HuH-7 (cell line): Measurements from ENCODE around the gene C19orf44.
"Not testable (repeated sequence)": the region's sequence is repeated elsewhere in the genome, so short reads cannot be mapped to it uniquely, and the experiment has no call there.

Source experiments
- DNase-seq: peaks from one replicate; pipeline ENCODE4 v3.0.0; 2011; ENCODE audit warnings: low spot score

Gene C19orf44

DNA sequence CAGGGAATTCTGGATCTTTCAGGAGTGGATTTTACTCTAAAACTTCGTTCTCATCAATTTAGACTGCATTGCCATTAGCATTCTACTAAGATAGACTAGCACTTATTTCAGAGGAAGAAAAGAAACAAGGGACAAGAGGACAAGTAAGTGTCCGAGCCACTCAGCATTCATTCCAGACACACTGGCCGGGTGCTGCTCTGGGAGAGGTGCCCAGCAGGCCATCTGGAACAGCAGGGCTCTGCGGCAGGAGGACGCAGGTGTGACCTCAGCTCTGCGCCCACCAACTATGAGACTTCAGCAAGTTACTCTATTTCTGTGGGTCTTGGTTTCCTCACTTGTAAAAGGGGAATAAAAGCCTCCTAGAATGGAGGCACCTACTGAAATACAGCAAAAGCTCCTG is 28.6 kb upstream of the C19orf44 start:
- DNase-seq, result no peak

DNA sequence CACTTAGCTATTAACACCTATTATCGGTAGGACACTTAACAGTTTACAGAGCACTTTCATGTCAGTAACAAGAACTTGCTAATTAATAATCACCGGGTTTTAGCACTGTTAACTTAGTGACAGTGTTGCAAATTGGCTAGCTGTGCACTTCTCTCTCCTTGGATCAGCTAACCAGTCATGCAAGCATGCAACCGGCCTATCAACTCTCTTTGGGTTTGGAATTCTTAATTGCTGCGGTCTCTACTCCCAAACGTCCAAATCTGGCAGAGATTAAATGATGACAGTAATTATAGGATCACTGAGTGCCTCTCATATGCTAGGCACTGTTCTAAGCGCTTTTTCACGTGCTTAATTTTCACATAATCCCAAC is 25.7 kb upstream of the C19orf44 start:
- DNase-seq, result no peak

DNA sequence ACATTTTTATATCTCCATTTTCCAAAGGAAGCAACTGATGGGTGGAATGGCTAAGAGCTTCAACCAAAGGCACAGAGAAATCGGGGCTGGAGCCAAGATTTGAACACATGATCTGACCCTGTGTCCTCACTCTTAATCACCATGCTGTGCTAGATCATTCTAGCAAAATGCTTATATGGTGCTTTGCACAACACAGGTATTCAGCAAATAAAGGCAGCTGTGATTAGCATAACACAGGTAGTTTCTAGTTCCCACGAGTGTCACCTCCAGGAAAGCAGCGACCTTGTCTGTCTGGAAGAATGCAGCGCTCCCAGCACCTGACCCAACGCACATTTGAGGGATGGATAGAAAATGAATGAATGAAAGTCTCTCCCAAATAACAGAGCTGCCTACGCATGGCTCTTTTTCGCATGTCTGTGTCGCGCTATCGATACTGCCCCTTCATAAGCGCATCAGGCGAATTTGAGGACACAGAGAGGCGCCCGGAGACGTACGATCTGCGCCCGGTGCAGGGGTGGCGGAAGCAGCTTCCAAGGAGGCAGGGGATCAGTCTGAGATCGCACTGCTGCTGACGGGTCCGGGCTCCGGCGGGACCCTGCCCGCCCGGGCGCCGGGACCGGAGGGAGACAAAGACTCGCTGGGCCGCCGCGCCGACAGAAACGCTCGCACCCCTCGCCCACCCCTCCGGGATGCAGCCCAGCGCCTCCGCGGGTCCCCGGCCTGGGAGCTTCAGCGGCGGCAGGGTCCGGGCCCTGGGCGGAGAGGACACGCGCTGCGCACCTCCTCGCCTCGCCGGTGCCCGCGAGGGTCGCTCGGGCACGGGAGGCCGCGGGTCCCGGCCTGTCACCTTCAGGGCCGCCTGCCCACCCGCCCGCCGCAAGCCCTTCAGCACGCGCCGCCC is 25.0 kb upstream of the C19orf44 start:
- no peak for DNase-seq

DNA sequence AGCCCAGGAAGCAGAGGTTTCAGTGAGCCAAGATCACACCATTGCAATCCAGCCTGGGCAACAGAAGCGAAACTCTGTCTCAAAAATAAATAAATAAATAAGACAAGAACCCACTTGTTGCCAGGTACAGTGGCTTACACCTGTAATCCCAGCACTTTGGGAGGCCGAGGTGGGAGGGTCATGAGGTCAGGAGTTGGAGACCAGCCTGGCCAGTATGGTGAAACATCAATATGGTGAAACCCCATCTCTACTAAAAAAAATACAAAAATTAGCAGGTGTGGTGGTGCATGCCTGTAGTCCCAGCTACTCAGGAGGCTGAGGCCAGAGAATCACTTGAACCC is 23.7 kb upstream of the C19orf44 start:
- DNase-seq, result not testable (repeated sequence)

DNA sequence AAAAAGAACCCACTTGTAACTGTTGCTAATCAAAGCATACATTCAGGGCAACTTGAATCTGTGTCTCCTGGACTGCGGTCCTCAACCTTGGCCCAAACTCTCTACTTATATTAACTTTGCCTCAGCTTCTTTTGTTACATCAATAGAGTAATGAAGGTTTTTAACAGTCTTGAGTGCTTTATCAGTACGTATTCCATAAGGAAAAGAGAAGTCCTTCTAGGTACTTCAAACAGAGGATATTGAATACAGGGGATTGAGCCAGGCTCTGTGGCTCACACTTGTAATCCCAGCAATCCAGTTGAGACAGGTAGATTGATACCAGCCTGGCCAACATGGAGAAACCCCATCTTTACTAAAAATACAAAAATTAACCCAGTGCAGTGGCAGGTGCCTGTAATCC is 23.2 kb upstream of the C19orf44 start:
- DNase-seq, result no peak

DNA sequence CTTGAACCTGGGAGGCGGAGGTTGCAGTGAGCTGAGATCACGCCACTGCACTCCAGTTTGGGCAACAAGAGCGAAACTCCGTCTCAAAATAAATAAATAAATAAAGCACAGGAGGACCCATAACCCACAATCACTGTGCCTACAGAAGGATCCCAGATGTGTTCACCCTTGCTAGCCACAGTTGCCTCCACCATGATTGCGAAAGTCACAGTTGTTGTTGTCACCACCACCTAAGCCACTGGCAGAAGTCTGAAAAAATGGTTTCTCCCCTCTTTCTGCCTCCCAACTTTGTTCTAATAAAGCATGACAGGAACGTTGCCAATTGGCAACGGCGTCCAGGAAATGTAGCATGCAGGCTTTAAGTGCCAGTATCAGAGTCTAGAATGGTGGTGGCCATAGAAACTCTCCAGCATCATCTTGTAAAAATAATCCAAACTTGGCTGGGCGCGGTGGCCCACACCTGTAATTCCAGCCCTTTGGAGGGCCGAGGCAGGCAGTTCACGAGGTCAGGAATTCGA is 22.3 kb upstream of the C19orf44 start:
- no peak for DNase-seq

DNA sequence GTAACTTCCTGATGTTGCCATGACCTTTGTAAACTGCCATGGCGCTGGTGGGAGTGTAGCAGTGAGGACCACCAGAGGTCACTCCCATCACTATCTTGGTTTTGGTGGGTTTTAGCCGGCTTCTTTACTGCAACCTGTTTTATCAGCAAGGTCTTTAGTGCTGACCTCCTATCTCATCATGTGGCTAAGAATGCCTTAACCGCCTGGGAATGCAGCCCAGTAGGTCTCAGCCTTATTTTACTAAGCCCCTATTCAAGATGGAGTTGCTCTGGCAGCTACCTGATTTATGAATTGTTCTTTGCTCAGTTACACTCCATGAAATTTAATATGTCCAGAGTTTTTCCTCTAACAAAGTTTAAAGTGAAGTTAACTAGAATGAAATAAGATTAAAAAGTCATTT is 19.8 kb upstream of the C19orf44 start:
- no peak for DNase-seq

DNA sequence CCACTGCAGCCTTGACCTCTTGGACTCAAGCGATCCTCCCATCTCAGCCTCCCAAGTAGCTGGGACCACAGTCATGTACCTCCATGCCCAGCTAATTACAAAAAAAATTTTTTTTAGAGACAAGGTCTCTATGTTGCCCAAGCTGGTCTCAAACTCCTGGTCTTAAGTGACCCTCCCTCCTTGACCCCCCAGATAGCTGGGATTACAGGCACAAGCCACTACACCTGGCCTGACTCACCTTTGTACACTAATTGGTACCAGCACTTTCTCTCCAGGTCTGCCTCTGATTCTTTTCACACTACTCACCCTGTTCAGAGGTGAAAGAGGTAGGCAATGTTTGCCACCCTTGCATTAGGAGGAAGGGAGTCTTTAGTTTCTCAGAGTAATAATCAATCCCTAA is 18.9 kb upstream of the C19orf44 start:
- DNase-seq, result no peak

DNA sequence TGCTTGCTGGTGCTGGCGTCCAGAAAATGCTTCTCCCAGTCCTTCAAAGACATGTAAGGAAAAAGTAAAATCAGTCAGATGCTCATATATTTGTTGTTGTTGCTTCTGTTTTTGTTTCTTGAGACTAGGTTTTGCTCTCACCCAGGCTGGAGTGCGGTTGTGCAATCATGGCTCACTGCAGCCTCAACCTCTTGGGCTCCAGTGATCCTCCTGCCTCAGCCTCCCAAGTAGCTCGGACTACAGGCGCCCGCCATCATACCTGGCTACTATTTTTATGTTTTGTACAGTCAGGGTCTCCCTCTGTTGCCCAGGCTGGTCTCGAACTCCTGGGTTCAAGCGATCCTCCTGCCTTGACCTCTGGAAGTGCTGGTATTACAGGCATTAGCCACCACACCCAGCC is 13.4 kb upstream of the C19orf44 start:
- no peak for DNase-seq

DNA sequence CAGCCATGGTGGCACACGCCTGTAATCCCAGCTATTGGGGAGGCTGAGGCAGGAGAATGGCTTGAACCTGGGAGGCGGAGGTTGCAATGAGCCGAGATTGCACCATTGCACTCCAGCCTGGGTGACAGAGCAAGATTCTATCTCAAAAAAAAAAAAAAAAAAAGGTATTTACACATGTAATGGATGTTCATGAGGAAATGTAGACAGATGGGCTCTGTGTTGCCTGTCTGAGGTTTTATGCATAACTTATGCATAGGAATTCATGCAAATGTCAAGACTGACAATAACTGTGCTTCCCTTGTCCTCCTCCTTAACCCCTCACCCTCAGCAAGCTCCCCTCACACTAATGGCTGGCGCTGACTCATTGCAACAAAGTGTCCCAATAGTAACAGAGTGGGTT is 9.7 kb upstream of the C19orf44 start:
- not testable (repeated sequence) for DNase-seq

DNA sequence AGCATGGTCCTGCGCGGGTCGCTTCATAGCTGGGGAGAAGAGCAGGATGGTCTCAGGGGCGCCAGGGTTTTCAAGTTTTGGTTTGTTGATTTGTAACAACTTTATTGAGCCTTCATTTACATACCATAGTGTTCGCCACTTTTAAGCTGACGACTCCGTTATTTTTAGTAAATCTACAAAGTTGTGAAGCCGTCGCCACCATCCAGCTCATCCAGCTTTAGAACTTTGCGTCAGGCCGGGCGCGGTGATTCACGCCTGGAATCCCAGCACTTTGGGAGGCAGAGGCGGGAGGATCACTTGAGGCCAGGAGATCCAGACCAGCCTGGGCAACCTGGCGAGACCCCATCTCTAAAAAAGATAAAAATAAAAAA is 404 bp downstream of the C19orf44 start:
- no peak for DNase-seq

DNA sequence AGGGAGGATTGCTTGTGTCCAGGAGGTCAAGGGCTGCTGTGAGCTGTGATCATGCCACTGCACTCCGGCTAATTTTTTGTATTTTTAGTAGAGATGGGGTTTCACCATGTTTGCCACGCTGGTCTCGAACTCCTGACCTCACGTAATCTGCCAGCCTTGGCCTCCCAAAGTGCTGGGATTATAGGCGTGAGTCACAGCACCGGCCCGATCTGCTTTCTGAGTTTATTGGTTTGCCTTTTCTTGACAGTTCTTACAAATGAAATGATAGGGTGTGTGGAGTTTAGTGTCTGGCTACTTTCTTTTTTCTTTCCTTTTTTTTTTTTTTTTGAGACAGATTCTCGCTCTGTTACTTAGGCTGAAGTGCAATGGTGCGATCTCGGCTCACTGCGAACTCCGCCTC is 848 bp downstream of the C19orf44 start:
- DNase-seq, result no peak

DNA sequence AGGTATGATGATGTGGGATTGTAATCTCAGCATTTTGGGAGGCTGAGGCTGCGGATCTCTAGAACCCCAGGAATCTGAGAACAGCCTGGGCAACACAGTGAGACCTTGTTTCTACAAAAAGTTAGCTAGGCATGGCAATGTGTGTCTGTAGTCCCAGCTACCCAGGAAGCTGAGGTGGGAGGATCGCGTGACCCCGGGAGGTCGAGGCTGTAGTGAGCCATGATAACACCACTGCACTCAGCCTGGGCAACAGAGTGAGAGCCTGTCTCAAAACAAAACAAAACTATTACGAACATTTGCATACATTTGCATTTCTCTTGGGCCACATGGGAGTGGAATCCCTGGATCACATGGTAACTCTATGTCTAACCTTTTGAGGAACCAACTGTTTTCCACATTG is 1.6 kb downstream of the C19orf44 start:
- DNase-seq, result no peak

DNA sequence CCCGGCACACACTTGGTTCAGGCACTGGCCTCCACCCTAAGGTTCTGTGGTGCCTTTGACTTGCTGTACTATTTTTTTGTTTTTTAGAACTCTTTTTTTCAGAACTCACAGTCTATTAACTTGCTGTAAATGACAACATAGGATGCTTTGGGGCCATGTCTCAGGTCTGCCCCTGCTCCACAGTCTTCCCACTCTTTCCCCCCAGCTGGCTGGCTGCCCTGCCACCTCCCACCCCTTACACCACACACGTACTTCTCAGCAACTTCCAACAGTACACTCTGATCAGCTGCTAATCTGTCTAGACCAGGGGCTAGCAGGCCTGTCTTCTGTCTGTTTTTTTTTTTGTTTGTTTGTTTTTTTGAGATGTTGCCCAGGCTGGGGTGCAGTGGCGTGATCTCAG is 8.1 kb downstream of the C19orf44 start:
- no peak for DNase-seq

DNA sequence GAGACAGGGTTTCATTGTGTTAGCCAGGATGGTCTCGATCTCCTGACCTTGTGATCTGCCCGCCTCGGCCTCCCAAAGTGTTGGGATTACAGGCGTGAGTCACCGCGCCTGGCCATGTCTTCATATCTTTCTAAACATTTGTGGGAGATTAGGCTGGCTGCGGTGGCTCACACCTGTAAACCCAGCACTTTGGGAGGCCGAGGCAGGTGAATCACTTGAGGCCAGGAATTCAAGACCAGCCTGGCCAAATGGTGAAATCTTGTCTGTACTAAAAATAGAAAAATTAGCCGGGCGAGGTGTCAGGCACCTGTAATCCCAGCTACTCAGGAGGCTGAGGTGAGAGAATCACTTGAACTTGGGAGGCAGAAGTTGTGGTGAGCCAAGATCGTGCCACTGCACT is 10.0 kb downstream of the C19orf44 start:
- not testable (repeated sequence) for DNase-seq

DNA sequence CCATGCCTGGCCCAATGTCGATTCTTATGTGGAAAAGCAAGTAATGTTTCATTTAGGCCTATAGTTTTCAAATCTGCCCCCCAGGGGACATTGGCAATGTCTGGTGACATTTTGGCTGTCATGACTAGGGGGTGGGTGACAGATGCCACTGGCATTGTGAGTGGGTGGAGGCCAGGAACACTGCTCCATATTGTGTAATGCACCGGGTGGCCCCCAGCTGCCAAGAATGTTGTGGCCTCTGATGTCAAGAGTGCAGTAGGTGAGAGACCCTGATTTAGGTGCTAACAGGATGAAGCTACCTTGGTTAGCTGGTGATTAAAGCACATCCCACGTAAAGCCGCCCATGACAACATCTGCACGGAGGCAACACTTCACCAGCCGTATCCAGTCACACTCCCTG is 10.8 kb downstream of the C19orf44 start:
- no peak for DNase-seq

DNA sequence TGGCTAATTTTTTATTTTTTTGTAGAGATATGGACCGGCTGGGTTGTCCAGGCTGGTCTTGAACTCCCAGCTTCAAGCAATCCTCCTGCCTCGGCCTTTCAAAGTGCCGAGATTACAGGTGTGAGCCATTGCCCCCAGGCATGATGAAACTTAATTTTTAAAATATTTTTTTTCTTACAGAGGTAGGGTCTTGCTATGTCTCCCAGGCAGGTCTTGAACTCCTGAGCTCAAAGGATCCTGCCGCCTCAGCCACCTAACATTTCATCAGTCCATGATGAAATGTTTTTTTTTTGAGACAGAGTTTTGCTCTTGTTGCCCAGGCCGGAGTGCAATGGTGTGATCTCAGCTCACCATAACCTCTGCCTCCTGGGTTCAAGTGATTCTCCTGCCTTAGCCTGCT is 12.4 kb downstream of the C19orf44 start:
- no peak for DNase-seq

DNA sequence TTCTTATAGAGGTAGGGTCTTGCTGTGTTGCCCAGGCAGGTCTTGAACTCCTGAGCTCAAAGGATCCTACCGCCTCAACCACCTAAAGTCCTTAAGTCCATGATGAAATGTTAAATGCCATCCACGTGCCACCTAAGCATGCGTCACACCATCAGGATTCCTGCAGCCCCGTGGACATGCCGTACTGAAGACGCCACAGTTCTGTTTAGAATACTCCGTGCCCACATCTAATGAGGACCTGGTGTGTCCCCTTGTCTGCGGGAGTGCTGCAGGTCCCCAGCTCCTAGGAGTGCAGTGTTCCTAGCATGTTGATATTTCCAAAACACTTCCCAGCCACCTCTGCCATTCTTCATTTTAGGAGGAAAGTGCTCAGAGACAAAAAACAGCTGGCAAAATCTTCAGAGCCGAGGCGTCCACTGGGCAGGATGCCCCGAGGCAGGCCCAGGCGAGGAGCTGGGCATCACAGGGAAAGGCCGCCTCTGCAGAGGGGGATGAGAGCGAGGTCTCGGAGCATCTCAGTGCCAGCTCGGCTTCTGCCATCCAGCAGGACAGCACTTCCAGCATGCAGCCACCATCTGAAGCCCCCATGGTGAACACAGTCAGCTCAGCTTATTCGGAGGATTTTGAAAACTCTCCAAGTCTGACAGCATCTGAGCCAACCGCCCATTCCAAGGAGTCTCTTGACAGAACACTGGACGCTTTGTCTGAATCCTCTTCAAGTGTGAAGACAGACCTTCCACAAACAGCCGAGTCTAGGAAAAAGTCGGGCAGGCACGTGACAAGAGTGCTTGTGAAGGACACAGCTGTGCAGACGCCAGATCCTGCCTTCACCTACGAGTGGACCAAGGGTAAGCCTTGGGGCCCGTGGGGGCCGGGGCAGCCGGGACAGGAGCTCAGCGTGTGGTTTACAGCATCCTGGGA is 13.2 kb downstream of the C19orf44 start:
- no peak for DNase-seq

DNA sequence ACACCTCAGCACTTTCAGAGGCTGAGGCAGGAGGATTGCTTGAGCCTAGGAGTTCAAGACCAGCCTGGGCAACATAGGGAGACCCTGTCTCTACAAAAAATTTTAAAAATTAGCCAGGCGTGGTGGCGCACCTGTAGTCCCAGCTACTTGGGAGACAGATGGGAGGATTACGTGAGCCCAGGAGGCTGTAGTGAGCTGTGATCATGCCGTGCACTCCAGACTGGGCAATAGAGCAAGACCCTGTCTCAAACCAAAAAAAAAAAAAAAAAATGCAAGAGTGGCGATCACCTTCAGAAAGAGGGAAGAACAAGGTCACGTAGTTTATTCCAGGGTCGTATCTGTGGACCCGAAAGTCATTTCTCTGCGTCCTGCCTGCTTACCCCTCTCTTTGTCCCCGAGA is 16.4 kb downstream of the C19orf44 start:
- not testable (repeated sequence) for DNase-seq

DNA sequence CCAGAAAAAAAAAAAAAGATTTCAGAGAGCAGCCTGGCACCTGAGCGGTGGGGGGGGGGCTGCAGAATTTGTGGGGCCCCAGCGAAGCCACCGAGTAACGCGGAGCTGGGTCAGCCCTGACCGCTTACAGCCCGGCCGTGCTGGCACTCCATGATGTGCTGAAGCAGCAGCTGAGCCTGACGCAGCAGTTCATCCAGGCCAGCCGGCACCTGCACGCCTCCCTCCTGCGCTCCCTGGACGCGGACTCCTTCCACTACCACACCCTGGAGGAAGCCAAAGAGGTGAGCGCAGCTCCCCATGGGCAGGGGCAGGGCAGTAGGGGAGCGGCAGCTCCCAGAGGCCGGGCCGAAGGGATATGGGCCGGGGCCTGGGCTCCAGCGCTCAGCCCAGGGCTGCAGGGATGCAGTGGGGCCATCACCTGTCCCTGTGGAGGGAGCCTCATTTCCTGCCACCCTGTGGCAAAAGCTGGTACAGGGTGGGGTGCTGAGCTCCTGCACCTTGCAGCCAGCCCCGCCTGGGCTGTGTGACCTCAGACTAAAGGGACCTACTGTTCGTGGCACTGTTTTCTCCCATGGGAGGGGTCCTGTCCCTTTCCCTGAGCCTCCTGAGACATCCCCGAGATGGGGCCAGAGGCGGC is 18.3 kb downstream of the C19orf44 start:
- DNase-seq, result no peak

DNA sequence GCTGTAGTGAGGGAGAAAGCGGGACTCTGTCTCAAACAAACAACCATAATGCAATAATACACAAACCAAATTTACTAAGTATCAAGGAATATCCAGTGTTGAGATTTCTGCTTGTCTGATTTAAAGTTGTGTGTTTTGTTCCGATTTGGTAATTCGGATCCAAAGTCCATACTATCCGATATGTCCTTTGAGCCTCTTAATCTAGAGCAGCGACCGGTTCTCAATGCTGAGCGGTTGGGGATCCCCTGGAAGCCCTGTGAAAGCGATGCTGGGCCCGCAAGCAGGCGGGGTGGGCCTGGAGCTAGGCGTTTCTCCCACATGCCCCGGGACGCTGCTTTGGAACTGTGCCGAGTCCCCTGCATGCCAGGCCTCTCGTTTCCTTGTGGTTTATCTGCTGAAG is 20.2 kb downstream of the C19orf44 start:
- no peak for DNase-seq

DNA sequence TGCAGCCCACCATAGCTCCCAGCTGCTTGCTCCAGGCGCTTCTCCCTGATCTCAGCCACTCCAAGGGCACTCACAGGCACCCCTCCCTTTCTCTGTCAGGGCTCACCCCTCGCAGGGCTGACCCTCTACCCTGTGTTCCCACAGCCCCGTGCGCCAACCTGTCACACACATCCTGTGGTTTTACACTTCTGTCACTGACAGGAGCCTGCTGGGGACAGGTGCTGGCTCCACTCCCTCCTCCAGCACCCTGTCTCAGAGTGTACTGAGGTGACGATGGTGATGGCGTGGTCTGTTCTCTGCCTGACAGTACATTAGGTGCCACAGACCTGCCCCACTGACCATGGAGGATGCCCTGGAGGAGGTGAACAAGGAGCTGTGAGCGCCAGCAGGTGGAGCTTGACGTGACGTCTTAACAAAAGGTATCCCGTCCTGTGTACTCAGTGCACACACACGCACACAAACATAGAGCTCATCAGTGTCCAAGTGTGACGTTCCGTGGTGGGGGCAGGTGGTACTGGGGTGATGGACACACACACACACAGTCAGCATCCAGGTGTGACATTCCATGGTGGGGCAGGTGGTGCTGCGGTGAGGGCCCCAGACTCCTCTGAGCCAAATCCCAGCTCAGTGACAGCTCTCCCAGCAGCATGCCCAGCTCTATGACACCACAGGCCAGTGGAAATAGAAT is 20.9 kb downstream of the C19orf44 start:
- DNase-seq, result no peak
